Thoracic aorta (tissue), 2 donors: ENCODE data around the gene IFT81. TPM values are rescaled to one million over a fixed set of nuclear protein-coding genes. Genes with fewer than 3 reads are reported as not detected.
"Not testable (repeated sequence)": the region's sequence is repeated elsewhere in the genome, so short reads cannot be mapped to it uniquely, and the experiment has no call there.

Source experiments
- ATAC-seq: fragments of 150-250 bp; one replicate; pipeline ENCODE4 v1.8.0; 2017; ENCODE audit warnings: low read depth; ENCODE audit not compliant: insufficient number of reproducible peaks, low FRiP score
- DNase-seq: peaks from one replicate; pipeline ENCODE4 v3.0.0-alpha.2; 2020; ENCODE audit warnings: low spot score
- H3K27ac ChIP-seq, 2 donors: fragments of 200-600 bp; sonication (generic); 1 replicate in 1 of 2; 2 replicates in 1 of 2; pipeline ENCODE4 v1.5.1; 2016; ENCODE audit warnings: mild to moderate bottlenecking in 2 of 2, moderate library complexity in 2 of 2
- H3K27me3 ChIP-seq: fragments of 200-600 bp; sonication (generic); replicated peaks from 2 replicates; pipeline ENCODE4 v1.6.0; 2016; ENCODE audit warnings: mild to moderate bottlenecking; ENCODE audit not compliant: insufficient read depth
- H3K36me3 ChIP-seq: fragments of 200-600 bp; sonication (generic); one replicate; pipeline ENCODE4 v1.5.1; 2016
- H3K4me1 ChIP-seq, 2 donors: fragments of 200-600 bp; sonication (generic); 1 replicate in 1 of 2; 2 replicates in 1 of 2; pipeline versions ENCODE4 v1.5.1 to v1.6.0; 2016; ENCODE audit warnings: low read depth in 2 of 2, mild to moderate bottlenecking in 1 of 2; ENCODE audit not compliant: control insufficient read depth in 1 of 2
- H3K4me3 ChIP-seq: fragments of 200-600 bp; sonication (generic); 2 replicates; pipeline ENCODE4 v1.5.1; 2016; ENCODE audit warnings: mild to moderate bottlenecking
- H3K9me3 ChIP-seq: fragments of 200-600 bp; sonication (generic); 2 replicates; pipeline ENCODE4 v1.5.1; 2016
- CTCF ChIP-seq: fragments of 200-600 bp; sonication (generic); IDR thresholded peaks from one replicate; pipeline ENCODE4 v1.5.1; 2019; ENCODE audit warnings: antibody characterized with exemption
- total RNA-seq, 2 donors: library from RNA; depleted of rRNA; stranded (reverse); fragments of >200 nt; gene quantifications; one replicate each; pipeline versions ENCODE4 v1.1.0 to v1.2.3, GENCODE V29; 2016

Gene IFT81
- total RNA-seq, 2 donors from 2014 or later: 9.3 to 17.4 TPM

- Histone ChIP-seq H3K9me3 (no peaks in the 10 kb centered on the region), H3K4me1 (peaks cover 16 to 50% of the 10 kb centered on the region in 2 donors), H3K27ac (no peak overlapping the region), H3K36me3 (no peaks in the 10 kb centered on the region), H3K27me3 (no peaks in the 10 kb centered on the region), H3K4me3 (no peak overlapping the region)
- ATAC-seq (no peak), DNase-seq (no peak)
- no peak for TF ChIP-seq CTCF
Observed at GRCh38 chr12:110254971-110255540, 130.9 kb downstream of the IFT81 start.

GRCh38 chr12:110255890-110256456 lies 131.8 kb downstream of the IFT81 start:
- H3K4me1 ChIP-seq: peaks cover 16 to 41% of the 10 kb centered on the region in 2 donors
- H3K4me3 ChIP-seq, ATAC-seq, DNase-seq, H3K27me3 ChIP-seq, H3K27ac ChIP-seq, H3K36me3 ChIP-seq, H3K9me3 ChIP-seq: not testable (repeated sequence)

GRCh38 chr12:110256780-110257431 lies 132.7 kb downstream of the IFT81 start:
- ATAC-seq (peak; percentile 41), DNase-seq (no peak)
- H3K27ac ChIP-seq: peak overlapping the region; percentile 34 to 46
- H3K27me3 ChIP-seq: no peaks in the 10 kb centered on the region
- no peaks in the 10 kb centered on the region for H3K9me3 ChIP-seq
- peaks cover 16 to 35% of the 10 kb centered on the region in 2 donors for H3K4me1 ChIP-seq
- no peak overlapping the region for H3K4me3 ChIP-seq
- TF ChIP-seq CTCF: no peak
- H3K36me3 ChIP-seq: no peaks in the 10 kb centered on the region

GRCh38 chr12:110258466-110258865 lies 134.3 kb downstream of the IFT81 start:
- H3K4me3 ChIP-seq: no peak overlapping the region
- TF ChIP-seq CTCF: no peak
- H3K36me3 ChIP-seq: no peaks in the 10 kb centered on the region
- ATAC-seq (no peak), DNase-seq (no peak)
- H3K27ac ChIP-seq: no peak overlapping the region
- H3K4me1 ChIP-seq: peaks cover 9 to 23% of the 10 kb centered on the region in 2 donors
- no peaks in the 10 kb centered on the region for H3K9me3 ChIP-seq
- H3K27me3 ChIP-seq: no peaks in the 10 kb centered on the region

GRCh38 chr12:110262442-110263388 lies 138.6 kb downstream of the IFT81 start:
- TF ChIP-seq CTCF: no peak
- H3K27ac ChIP-seq: no peak overlapping the region
- DNase-seq (no peak), ATAC-seq (no peak)
- H3K9me3 ChIP-seq: no peaks in the 10 kb centered on the region
- H3K36me3 ChIP-seq: no peaks in the 10 kb centered on the region
- peaks cover 5 to 17% of the 10 kb centered on the region in 2 donors for H3K4me1 ChIP-seq
- no peaks in the 10 kb centered on the region for H3K27me3 ChIP-seq
- H3K4me3 ChIP-seq: no peak overlapping the region
